Small intestine (tissue), 7 donors: ENCODE measurements around the gene CDH13. TPM values are rescaled to one million over a fixed set of nuclear protein-coding genes. Genes with fewer than 3 reads are reported as not detected.

Experiments used
- DNase-seq, 2 donors: peaks; one replicate each; pipeline versions ENCODE4 v3.0.0 to v3.0.0-alpha.2; 2013
- FAIRE-seq: peaks from 2 replicates; lab custom pipeline; 2012; peaks lifted over from hg19 to GRCh38; lab: Jason Lieb, UNC
- H3K27ac ChIP-seq, 3 donors: one replicate each; pipeline ENCODE4 v1.5.1; 2013; ENCODE audit warnings: low read length in 2 of 3, mild to moderate bottlenecking in 2 of 3, control low read depth in 1 of 3, inconsistent platforms in 1 of 3, low read depth in 1 of 3, moderate library complexity in 1 of 3
- H3K27me3 ChIP-seq, 3 donors: one replicate each; pipeline ENCODE4 v1.6.1; 2013; ENCODE audit warnings: low read length in 3 of 3, inconsistent platforms in 1 of 3; ENCODE audit not compliant: control insufficient read depth in 3 of 3, insufficient read depth in 3 of 3
- H3K36me3 ChIP-seq, 3 donors: one replicate each; pipeline ENCODE4 v1.6.1; 2013; ENCODE audit warnings: low read length in 3 of 3, inconsistent platforms in 1 of 3, low read depth in 1 of 3, mild to moderate bottlenecking in 1 of 3, moderate library complexity in 1 of 3; ENCODE audit not compliant: control insufficient read depth in 3 of 3, insufficient read depth in 2 of 3
- H3K4me1 ChIP-seq, 3 donors: one replicate each; pipeline ENCODE4 v1.6.1; 2013; ENCODE audit warnings: low read length in 2 of 3, inconsistent platforms in 1 of 3, low read depth in 1 of 3, mild to moderate bottlenecking in 1 of 3, moderate library complexity in 1 of 3; ENCODE audit not compliant: control insufficient read depth in 3 of 3, insufficient read depth in 2 of 3
- H3K4me3 ChIP-seq, 3 donors: one replicate each; pipeline ENCODE4 v1.5.1; 2013; ENCODE audit warnings: low read length in 3 of 3, control low read depth in 1 of 3, inconsistent platforms in 1 of 3, low read depth in 1 of 3, mild to moderate bottlenecking in 1 of 3, moderate library complexity in 1 of 3
- H3K9me3 ChIP-seq, 2 donors: one replicate each; pipeline ENCODE4 v1.6.1; 2013; ENCODE audit warnings: low read depth in 1 of 2, low read length in 1 of 2; ENCODE audit not compliant: control insufficient read depth in 2 of 2, insufficient read depth in 1 of 2
- WGBS, 3 donors: extraction: QIAGEN DNeasy Blood & Tissue Kit; methylation state at CpG; one replicate each; pipeline ENCODE4 v1.1.7; 2013; 5-methylcytosine and 5-hydroxymethylcytosine counted together
- polyA plus RNA-seq, 4 donors: library from polyadenylated mRNA; stranded (reverse) in 3 of 4; unstranded in 1 of 4; fragments of 200-250 nt in 3 of 4; fragments of 120-200 nt in 1 of 4; gene quantifications; one replicate each; pipeline versions ENCODE4 v1.2.1 to v1.2.3, GENCODE V29; 2013
- donor health status: healthy with polysubstance abuse.
- donor health status: control.
- donor health status: control.
- donor health status: Bipolar disorder and iron deficiency.
- donor health status: healthy.

The CDH13 gene
- polyA plus RNA-seq, 4 donors = 0.27 to 15.0 (median 2.9) TPM; not detected in 1

DNA sequence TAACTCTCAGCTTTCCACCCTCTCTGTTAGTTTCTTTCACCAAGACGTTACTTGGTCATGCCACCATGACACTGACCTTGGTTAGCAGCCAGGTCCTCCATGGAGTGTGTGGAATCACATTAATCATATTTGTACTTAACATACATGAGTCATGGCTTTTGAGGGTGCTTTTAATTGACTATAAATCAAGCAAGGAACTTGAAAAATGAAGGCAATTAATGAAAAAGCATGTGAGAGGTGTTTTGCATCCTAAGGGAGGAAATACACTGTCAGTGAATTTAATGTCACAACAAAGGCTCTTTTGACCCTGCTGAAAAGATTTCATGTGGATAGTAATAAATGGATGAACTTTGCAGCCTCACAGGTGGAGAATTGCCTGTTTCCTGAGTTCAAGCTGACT lies 240.7 kb downstream of the CDH13 start:
- Histone ChIP-seq H3K27ac (peak overlapping the region in 2 of 3 donors; percentile 7 to 78), H3K4me3 (no peak overlapping the region), H3K36me3 (no peaks in the 10 kb centered on the region), H3K9me3 (peaks cover 0 to 27% of the 10 kb centered on the region in 2 donors), H3K4me1 (peaks cover 0 to 21% (median 0%) of the 10 kb centered on the region in 3 donors), H3K27me3 (no peaks in the 10 kb centered on the region)
- peak; percentile 53 to 79 for DNase-seq
- 15 to 48% (median 30%) methylated on average over 1 of the region's 1 CpG for WGBS, 3 donors
- FAIRE-seq = no peak

DNA sequence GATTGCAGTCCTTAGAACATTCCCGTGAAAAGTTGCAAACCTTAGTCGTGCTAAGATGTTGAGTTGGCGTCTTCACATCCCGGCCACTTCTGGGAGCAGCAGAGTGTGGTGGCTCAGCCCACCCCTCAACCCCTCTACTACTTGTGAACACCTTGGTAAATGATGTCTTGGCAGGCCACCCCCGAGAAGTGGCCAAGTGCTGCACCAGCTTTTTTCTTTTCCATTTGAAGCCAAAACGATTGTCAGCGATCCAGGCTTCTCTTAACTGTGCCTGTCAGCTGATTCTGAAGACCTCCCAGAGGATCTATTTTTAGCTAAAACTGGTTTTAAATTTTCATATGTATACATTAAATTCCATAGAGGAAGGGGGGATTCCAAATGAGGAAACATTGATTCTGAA lies 247.5 kb downstream of the CDH13 start:
- H3K36me3 ChIP-seq = no peaks in the 10 kb centered on the region
- 54 to 77% (median 75%) methylated on average over 7 of the region's 7 CpGs for WGBS, 3 donors
- FAIRE-seq (no peak), DNase-seq (no peak)
- peaks cover 0 to 8% of the 10 kb centered on the region in 2 donors for H3K9me3 ChIP-seq
- H3K27me3 ChIP-seq = no peaks in the 10 kb centered on the region
- H3K4me3 ChIP-seq = no peak overlapping the region
- no peaks in the 10 kb centered on the region for H3K4me1 ChIP-seq
- H3K27ac ChIP-seq = no peak overlapping the region

DNA sequence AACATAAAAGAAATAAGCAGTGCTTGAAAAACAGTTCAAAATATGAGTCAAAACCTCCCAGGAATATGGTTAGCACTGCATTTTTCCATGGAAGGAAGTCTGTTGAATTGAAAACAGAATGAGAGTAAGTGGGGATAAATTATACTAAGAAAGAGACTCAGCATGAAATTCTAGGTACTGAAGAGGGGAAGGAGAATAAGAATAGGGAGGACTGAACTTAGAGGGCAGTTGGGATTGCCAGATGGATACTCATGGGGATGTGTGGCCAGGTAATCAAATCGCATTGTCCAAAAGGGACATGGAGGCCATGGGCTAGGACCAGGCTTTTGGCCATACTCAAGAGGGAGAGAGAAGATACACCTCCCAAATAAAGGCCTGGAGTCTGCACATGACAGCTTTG lies 247.9 kb downstream of the CDH13 start:
- H3K36me3 ChIP-seq = no peaks in the 10 kb centered on the region
- H3K27ac ChIP-seq = no peak overlapping the region
- FAIRE-seq = no peak
- no peak overlapping the region for H3K4me3 ChIP-seq
- H3K27me3 ChIP-seq = no peaks in the 10 kb centered on the region
- H3K9me3 ChIP-seq = peaks cover 0 to 8% of the 10 kb centered on the region in 2 donors
- H3K4me1 ChIP-seq = no peaks in the 10 kb centered on the region
- WGBS, 3 donors = 90 to 100% (median 100%) methylated on average over 1 of the region's 1 CpG
- DNase-seq = no peak

DNA sequence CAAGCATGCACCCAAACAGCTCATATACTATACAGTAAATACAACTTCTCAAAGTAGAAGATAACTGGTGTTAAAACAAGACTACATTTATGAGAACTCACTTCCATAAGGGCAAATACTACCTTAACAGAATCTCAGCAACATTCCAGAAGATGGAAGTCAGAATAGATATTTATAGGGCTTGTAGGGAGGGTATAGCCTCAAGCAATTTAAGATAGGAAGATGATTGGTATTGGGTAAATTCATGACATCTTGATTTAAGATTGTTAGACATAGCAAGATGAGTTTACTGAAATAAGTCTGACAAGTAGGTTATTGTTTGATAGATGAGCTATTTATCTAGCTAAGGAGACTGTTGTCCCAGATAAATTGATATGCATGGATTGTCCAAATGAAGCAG lies 250.2 kb downstream of the CDH13 start:
- Histone ChIP-seq H3K27me3 (no peaks in the 10 kb centered on the region), H3K9me3 (peaks cover 0 to under 1% of the 10 kb centered on the region in 2 donors), H3K27ac (no peak overlapping the region), H3K36me3 (no peaks in the 10 kb centered on the region), H3K4me3 (no peak overlapping the region), H3K4me1 (no peaks in the 10 kb centered on the region)
- no peak for DNase-seq
- no peak for FAIRE-seq

DNA sequence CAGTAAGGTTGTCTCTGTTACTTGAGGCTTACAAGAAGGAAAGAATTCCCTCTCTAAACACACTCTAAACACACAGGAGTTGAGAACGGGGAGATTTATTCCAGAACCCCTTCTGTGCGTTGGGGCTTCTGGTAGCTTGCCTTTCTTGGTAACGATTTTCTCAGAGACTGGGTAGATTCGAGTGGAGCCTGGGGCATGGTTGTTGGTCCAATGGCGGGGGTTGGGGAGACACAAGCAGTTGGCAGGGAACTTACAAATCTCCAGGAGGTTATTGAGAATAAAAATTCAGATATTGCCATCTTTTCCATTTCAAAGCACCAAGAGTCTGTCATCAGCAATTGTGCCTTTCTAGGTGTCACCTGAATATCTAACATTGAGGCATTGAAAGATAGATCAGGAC lies 251.7 kb downstream of the CDH13 start:
- Histone ChIP-seq H3K27me3 (no peaks in the 10 kb centered on the region), H3K9me3 (no peaks in the 10 kb centered on the region), H3K4me3 (no peak overlapping the region), H3K4me1 (no peaks in the 10 kb centered on the region), H3K36me3 (no peaks in the 10 kb centered on the region), H3K27ac (no peak overlapping the region)
- WGBS, 3 donors = 74 to 80% (median 76%) methylated on average over 5 of the region's 5 CpGs
- no peak for FAIRE-seq
- no peak for DNase-seq

DNA sequence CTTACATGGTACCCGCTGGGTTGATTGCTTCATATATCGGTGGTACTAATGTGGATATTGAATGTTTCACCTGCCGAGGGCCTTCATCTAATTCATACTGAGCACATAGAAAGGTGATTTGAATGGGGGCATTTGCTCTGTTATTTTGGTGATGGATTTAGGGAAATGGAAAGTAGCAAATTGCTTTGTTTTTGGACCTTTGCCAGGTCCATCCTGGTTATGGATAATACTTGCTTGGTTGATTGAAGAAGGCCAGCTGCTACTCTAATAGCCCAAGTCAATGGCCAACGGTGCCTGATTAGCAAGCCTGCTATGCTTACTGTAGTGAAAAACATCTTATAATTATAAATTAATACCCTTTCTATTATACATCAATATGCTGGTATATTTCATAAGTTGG lies 253.6 kb downstream of the CDH13 start:
- no peaks in the 10 kb centered on the region for H3K36me3 ChIP-seq
- no peak overlapping the region for H3K4me3 ChIP-seq
- no peak overlapping the region for H3K27ac ChIP-seq
- DNase-seq (no peak), FAIRE-seq (no peak)
- H3K9me3 ChIP-seq = no peaks in the 10 kb centered on the region
- H3K4me1 ChIP-seq = no peaks in the 10 kb centered on the region
- H3K27me3 ChIP-seq = no peaks in the 10 kb centered on the region
- 82 to 85% (median 82%) methylated on average over 4 of the region's 4 CpGs for WGBS, 3 donors

DNA sequence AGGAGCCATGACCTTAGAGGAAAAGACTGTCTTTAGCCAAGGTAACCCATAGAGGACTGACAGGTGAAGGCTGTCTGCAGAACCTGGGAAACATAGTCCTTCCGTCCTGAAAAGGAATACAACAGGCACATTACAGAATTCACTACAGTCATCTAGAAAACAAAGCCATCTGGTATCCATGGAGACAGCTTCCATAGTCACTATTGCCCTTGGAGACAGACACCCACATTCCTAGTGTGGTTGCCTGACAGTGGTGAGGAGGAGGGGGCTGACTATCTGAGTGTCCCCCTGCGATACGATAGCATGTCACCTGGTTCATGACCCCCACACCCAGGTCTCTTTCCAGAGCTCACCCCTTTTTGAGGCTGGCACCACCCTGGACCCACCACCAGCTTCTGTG lies 254.7 kb downstream of the CDH13 start:
- WGBS, 3 donors = 88 to 95% (median 92%) methylated on average over 3 of the region's 3 CpGs
- Histone ChIP-seq H3K9me3 (no peaks in the 10 kb centered on the region), H3K4me3 (no peak overlapping the region), H3K27me3 (no peaks in the 10 kb centered on the region), H3K4me1 (no peaks in the 10 kb centered on the region), H3K36me3 (no peaks in the 10 kb centered on the region), H3K27ac (no peak overlapping the region)
- no peak for FAIRE-seq
- DNase-seq = no peak

DNA sequence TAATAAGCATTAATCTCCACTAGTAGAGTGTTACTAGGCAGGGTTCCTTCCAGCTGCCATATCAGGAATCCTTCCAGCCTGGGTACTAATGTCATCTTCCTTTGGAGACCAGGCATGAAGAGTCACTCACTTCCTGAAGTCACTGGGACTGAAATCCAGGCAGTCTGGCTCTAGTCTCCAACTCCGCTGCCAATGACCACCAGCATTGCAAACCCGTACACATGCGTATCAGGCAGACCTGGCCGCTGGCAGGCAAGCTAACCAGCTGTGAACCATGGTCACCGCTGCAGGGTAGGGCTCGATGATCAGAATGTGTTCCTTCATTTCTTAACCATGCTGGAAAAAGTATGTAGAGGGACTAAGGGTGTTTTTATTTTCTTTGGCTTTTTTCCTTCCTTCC lies 255.5 kb downstream of the CDH13 start:
- Histone ChIP-seq H3K27ac (no peak overlapping the region), H3K9me3 (no peaks in the 10 kb centered on the region), H3K4me1 (no peaks in the 10 kb centered on the region), H3K27me3 (no peaks in the 10 kb centered on the region), H3K36me3 (no peaks in the 10 kb centered on the region), H3K4me3 (no peak overlapping the region)
- FAIRE-seq = no peak
- no peak for DNase-seq
- 91 to 95% (median 92%) methylated on average over 6 of the region's 6 CpGs for WGBS, 3 donors
